GM12801 (cell line): Measurements from ENCODE around the gene ANKRD65.

ENCODE experiments used
- CTCF ChIP-seq: IDR thresholded peaks from one replicate; pipeline ENCODE4 v1.5.1; 2011; ENCODE audit warnings: control low read depth; ENCODE audit not compliant: insufficient read length; ENCODE audit errors: extremely low read depth

The ANKRD65 gene

GRCh38 chr1:1399187-1399871, 21.7 kb downstream of the ANKRD65 start, which contains the start of gene CCNL2:
CCNL2 (minus strand) TSS chr1:1399335; CDS start chr1:1399306, 29 bp downstream.
- TF ChIP-seq CTCF: no peak

- no peak for TF ChIP-seq CTCF
These were observed 22.3 kb downstream of the ANKRD65 start for GRCh38 chr1:1398677-1399186.

GRCh38 chr1:1397839-1398523, 23.1 kb downstream of the ANKRD65 start:
- TF ChIP-seq CTCF: no peak

GRCh38 chr1:1395166-1395565, 25.9 kb downstream of the ANKRD65 start:
- TF ChIP-seq CTCF: no peak

GRCh38 chr1:1394116-1394515, 27.0 kb downstream of the ANKRD65 start:
- TF ChIP-seq CTCF: no peak

GRCh38 chr1:1393428-1393827, 27.6 kb downstream of the ANKRD65 start:
- no peak for TF ChIP-seq CTCF

GRCh38 chr1:1393014-1393413, 28.1 kb downstream of the ANKRD65 start:
- no peak for TF ChIP-seq CTCF
